ENCODE results near the gene LMTK3. TPM values are rescaled to one million over a fixed set of nuclear protein-coding genes. Genes with fewer than 3 reads are reported as not detected.

LMTK3 gene
- total and polyA plus RNA-seq, 2 of the 13 experiments (the other 11 are each of a cell fraction or from before 2014, with no cell fraction given) = 0.18 to 0.29 TPM

DNA sequence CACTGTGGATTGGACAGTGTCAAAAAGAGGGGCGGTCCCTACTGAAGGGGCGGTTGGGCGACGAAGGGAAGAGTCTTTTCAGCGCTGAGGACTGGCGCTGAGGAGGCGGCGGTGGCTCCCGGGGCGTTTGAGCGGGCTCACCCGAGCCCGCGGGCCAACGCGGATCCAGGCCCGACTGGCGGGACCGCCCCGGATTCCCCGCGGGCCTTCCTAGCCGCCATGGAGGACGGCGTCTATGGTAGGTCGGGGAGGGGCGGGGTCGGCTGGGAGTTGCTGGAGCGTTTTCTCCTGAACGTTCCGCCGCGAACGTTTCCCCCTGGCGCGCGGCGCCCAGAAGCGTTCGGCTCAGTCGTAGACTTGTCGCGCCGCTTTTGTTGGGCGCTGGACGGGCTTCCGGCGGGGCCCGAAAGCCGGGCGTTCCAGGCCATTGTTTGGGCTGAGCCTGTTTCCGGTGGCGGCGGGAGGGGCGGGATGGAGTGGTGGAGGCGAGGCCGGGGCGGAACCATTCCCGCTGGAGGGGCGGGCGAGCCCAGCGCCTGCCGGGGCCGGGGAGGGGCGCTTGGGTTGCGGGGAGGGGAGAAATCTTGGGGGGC, 42.2 kb downstream of the LMTK3 start, which contains the start of gene CYTH2 (continued):
- TF ChIP-seq, protein P1, sequence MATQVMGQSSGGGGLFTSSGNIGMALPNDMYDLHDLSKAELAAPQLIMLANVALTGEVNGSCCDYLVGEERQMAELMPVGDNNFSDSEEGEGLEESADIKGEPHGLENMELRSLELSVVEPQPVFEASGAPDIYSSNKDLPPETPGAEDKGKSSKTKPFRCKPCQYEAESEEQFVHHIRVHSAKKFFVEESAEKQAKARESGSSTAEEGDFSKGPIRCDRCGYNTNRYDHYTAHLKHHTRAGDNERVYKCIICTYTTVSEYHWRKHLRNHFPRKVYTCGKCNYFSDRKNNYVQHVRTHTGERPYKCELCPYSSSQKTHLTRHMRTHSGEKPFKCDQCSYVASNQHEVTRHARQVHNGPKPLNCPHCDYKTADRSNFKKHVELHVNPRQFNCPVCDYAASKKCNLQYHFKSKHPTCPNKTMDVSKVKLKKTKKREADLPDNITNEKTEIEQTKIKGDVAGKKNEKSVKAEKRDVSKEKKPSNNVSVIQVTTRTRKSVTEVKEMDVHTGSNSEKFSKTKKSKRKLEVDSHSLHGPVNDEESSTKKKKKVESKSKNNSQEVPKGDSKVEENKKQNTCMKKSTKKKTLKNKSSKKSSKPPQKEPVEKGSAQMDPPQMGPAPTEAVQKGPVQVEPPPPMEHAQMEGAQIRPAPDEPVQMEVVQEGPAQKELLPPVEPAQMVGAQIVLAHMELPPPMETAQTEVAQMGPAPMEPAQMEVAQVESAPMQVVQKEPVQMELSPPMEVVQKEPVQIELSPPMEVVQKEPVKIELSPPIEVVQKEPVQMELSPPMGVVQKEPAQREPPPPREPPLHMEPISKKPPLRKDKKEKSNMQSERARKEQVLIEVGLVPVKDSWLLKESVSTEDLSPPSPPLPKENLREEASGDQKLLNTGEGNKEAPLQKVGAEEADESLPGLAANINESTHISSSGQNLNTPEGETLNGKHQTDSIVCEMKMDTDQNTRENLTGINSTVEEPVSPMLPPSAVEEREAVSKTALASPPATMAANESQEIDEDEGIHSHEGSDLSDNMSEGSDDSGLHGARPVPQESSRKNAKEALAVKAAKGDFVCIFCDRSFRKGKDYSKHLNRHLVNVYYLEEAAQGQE (IDR thresholded peaks at IDR 0.05; ENCODE audit: borderline replicate concordance in 1 of 2, low read depth in 1 of 2, low read length in 2 of 2) = peak in 1 of 2 experiments; percentile 50; a peak in 1 of 4 replicates
- no peak for TF ChIP-seq ZNF629 (CRISPR knock-in tag; conservative IDR thresholded peaks at IDR 0.05)
- peak; percentile 64 for TF ChIP-seq SP2 (CRISPR knock-in tag; IDR thresholded peaks at IDR 0.05)
- TF ChIP-seq MEIS2 (CRISPR knock-in tag; IDR thresholded peaks at IDR 0.05) = no peak
- no peak for TF ChIP-seq ZFP82 (CRISPR knock-in tag; IDR thresholded peaks at IDR 0.05; ENCODE audit: borderline replicate concordance)
- TF ChIP-seq TCF7L2 (IDR thresholded peaks at IDR 0.05; ENCODE audit: low read depth, low read length) = no peak
- no peak for TF ChIP-seq FOXJ3 (CRISPR knock-in tag; IDR thresholded peaks at IDR 0.05; ENCODE audit: borderline replicate concordance)
- TF ChIP-seq IKZF4 (CRISPR knock-in tag; IDR thresholded peaks at IDR 0.05; ENCODE audit: borderline replicate concordance, low read depth, not compliant biosample characterization) = no peak
- no peak for TF ChIP-seq NFE2 (CRISPR knock-in tag; IDR thresholded peaks at IDR 0.05)
- TF ChIP-seq, protein P2, sequence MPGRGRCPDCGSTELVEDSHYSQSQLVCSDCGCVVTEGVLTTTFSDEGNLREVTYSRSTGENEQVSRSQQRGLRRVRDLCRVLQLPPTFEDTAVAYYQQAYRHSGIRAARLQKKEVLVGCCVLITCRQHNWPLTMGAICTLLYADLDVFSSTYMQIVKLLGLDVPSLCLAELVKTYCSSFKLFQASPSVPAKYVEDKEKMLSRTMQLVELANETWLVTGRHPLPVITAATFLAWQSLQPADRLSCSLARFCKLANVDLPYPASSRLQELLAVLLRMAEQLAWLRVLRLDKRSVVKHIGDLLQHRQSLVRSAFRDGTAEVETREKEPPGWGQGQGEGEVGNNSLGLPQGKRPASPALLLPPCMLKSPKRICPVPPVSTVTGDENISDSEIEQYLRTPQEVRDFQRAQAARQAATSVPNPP (CRISPR knock-in tag; IDR thresholded peaks at IDR 0.05) = 0 out of 2 replicates have a peak, but pooled peaks have one; percentile 61
- TF ChIP-seq, protein P3, sequence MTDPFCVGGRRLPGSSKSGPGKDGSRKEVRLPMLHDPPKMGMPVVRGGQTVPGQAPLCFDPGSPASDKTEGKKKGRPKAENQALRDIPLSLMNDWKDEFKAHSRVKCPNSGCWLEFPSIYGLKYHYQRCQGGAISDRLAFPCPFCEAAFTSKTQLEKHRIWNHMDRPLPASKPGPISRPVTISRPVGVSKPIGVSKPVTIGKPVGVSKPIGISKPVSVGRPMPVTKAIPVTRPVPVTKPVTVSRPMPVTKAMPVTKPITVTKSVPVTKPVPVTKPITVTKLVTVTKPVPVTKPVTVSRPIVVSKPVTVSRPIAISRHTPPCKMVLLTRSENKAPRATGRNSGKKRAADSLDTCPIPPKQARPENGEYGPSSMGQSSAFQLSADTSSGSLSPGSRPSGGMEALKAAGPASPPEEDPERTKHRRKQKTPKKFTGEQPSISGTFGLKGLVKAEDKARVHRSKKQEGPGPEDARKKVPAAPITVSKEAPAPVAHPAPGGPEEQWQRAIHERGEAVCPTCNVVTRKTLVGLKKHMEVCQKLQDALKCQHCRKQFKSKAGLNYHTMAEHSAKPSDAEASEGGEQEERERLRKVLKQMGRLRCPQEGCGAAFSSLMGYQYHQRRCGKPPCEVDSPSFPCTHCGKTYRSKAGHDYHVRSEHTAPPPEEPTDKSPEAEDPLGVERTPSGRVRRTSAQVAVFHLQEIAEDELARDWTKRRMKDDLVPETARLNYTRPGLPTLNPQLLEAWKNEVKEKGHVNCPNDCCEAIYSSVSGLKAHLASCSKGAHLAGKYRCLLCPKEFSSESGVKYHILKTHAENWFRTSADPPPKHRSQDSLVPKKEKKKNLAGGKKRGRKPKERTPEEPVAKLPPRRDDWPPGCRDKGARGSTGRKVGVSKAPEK (CRISPR knock-in tag; IDR thresholded peaks at IDR 0.05; ENCODE audit: borderline replicate concordance) = no peak
- TF ChIP-seq, protein P4, sequence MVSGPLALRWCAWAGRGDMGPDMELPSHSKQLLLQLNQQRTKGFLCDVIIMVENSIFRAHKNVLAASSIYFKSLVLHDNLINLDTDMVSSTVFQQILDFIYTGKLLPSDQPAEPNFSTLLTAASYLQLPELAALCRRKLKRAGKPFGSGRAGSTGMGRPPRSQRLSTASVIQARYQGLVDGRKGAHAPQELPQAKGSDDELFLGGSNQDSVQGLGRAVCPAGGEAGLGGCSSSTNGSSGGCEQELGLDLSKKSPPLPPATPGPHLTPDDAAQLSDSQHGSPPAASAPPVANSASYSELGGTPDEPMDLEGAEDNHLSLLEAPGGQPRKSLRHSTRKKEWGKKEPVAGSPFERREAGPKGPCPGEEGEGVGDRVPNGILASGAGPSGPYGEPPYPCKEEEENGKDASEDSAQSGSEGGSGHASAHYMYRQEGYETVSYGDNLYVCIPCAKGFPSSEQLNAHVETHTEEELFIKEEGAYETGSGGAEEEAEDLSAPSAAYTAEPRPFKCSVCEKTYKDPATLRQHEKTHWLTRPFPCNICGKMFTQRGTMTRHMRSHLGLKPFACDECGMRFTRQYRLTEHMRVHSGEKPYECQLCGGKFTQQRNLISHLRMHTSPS (CRISPR knock-in tag; IDR thresholded peaks at IDR 0.05; ENCODE audit: low read depth) = no peak
- TF ChIP-seq SP4 (CRISPR knock-in tag; IDR thresholded peaks at IDR 0.05) = 0 out of 2 replicates have a peak, but pooled peaks have one; percentile 10
- TF ChIP-seq ZMYM3 (CRISPR knock-in tag; IDR thresholded peaks at IDR 0.05) = no peak
- no peak for TF ChIP-seq KDM6A (CRISPR knock-in tag; IDR thresholded peaks at IDR 0.05; ENCODE audit: low read depth)
- TF ChIP-seq, protein P5, sequence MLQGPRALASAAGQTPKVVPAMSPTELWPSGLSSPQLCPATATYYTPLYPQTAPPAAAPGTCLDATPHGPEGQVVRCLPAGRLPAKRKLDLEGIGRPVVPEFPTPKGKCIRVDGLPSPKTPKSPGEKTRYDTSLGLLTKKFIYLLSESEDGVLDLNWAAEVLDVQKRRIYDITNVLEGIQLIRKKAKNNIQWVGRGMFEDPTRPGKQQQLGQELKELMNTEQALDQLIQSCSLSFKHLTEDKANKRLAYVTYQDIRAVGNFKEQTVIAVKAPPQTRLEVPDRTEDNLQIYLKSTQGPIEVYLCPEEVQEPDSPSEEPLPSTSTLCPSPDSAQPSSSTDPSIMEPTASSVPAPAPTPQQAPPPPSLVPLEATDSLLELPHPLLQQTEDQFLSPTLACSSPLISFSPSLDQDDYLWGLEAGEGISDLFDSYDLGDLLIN (CRISPR knock-in tag; IDR thresholded peaks at IDR 0.05; ENCODE audit: borderline replicate concordance) = no peak
- peak; percentile 51 for TF ChIP-seq SAP130 (CRISPR knock-in tag; IDR thresholded peaks at IDR 0.05; ENCODE audit: low read depth)
- TF ChIP-seq TEAD2 (CRISPR knock-in tag; IDR thresholded peaks at IDR 0.05) = no peak
- TF ChIP-seq NCOA1 (CRISPR knock-in tag; IDR thresholded peaks at IDR 0.05) = 0 out of 2 replicates have a peak, but pooled peaks have one; percentile 57

Measured in HepG2 (cell line).